Measurements from ENCODE around the gene ARAP1.
A peak's percentile ranks its signal among the peaks of the same experiment; 100 is the strongest.

Gene ARAP1

DNA sequence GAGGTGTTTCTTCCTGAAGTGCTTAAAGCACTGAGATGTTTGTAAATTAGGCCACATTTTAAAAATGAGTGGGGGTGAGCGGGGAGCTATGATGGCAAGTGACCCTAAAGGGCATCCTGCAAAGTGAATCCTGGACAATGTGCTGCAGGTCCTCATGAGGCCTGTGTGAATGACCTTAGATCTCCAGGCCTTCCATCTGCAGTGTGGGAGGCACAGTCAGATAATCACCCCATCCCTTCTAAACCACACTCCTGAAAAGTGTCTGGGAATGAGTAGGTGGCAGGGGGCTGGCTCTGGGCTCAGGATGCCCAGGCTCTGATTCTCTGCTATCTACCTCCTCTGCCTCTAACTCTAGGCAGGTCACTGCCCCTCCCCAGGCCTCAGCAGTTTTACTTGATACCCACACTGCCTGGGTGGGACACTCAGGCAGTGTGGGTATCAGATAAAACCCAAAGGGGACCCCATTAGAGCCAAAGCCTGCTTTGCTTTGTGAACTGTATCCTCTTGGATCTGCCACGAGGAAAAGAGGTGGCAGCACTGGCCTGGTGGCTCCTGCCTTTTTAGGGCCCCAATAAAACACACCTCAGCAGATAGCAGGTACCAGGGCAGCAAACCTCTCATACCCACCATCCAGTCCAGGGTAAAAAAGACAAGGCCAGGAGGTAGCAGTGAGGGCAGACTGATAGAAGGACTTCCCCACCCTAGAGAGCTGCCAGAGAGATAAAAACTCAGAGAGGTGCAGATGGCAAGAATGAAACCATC, 31.1 kb upstream of the ARAP1 start:
- Mint-ChIP-seq H3K4me3 (no peak overlapping the region), H3K36me3 (ENCODE audit: low read depth) (peaks cover 8% of the 10 kb centered on the region), H3K4me1 (ENCODE audit: low read depth) (peaks cover 32% of the 10 kb centered on the region), H3K9me3 (no peaks in the 10 kb centered on the region), H3K27ac (no peak overlapping the region), H3K27me3 (ENCODE audit: low read depth) (no peaks in the 10 kb centered on the region)

DNA sequence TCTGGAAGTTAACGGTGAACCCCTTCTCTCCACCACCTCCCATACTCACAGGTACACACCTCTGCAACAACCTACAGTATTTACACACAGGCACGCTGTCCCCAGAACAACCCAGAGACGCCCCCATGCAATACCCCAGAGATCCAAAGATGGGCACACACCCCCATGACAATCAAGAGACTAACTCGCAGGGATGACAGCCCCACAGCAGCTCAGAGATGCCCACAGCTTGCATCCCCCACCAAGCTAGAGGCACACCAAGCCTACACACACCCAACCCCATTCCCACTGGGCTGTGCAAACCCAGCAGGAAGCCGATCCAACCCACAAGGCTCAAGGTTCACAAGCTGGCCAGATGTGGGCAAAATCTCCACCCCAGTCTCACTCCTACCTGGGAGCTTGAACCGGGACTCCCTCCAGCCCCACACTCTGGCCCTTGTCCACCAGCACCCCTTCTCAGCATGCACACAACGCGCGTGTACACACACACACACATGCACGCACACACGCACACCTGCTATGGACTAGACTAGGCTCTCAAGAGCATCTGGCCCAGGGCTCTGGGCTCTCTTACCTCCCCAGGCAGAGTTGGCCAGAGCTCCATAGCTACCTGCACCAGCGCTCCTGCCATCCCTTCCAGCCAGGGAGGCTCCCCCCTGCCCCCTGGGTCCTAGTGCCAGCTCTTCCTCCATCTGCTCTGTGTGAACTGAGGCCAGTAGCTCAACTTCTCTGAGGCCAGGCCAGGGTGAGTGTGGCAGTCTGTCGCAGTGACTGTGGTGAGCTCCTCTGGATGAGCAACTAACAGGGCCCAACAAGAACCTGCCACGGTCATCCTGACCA, 30.1 kb upstream of the ARAP1 start:
- Mint-ChIP-seq H3K27me3 (ENCODE audit: low read depth) (no peaks in the 10 kb centered on the region), H3K4me3 (peak overlapping the region; percentile 72), H3K36me3 (ENCODE audit: low read depth) (peaks cover 8% of the 10 kb centered on the region), H3K9me3 (no peaks in the 10 kb centered on the region), H3K4me1 (ENCODE audit: low read depth) (peaks cover 27% of the 10 kb centered on the region), H3K27ac (peak overlapping the region; percentile 63)

DNA sequence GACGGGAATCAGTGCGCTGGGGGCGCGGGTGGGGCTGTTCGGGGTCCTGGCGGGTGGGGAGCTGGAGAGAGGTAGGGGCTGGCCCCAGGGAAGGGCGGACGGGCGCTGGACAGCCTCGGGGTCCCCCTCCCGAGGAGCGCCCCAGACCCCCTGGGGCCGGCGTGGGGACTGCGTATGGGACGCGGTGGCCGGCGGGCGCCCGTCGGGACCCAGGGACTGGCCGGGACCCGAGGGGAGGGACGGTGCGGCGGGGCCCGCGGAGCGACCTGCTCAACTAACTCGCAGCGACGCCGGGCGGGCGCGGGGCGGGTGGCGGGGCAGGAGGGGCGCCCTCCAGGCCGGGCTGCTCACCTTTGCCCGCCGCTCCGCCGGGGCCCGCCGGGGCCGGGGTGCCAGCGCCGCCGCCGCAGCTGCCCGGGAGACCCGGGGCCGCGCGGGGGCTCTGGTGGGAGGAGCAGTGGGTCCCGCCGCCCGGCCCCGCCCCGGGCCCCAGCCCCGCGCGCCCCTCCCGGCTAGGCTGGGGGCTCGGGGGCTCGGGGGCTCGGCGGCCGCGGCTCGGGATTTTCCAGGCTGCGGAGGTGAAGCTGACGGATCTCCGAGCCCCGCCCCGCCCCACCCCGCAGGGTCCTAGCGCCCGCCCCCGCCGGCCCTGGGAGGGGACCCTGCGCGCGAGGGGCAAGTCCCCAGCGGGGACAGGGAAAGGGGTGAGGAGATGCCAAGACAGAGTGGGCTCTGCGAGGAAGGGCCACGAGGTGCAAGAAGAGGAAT, 29.3 kb upstream of the ARAP1 start:
- Mint-ChIP-seq H3K4me1 (ENCODE audit: low read depth) (peaks cover 23% of the 10 kb centered on the region), H3K27me3 (ENCODE audit: low read depth) (no peaks in the 10 kb centered on the region), H3K4me3 (peak overlapping the region; percentile 72), H3K27ac (peak overlapping the region; percentile 63), H3K9me3 (no peaks in the 10 kb centered on the region), H3K36me3 (ENCODE audit: low read depth) (peaks cover 8% of the 10 kb centered on the region)

- Mint-ChIP-seq H3K27ac (no peak overlapping the region), H3K36me3 (ENCODE audit: low read depth) (peaks cover 8% of the 10 kb centered on the region)
Measured at GRCh38 chr11:72781063-72781312, 28.8 kb upstream of the ARAP1 start.

DNA sequence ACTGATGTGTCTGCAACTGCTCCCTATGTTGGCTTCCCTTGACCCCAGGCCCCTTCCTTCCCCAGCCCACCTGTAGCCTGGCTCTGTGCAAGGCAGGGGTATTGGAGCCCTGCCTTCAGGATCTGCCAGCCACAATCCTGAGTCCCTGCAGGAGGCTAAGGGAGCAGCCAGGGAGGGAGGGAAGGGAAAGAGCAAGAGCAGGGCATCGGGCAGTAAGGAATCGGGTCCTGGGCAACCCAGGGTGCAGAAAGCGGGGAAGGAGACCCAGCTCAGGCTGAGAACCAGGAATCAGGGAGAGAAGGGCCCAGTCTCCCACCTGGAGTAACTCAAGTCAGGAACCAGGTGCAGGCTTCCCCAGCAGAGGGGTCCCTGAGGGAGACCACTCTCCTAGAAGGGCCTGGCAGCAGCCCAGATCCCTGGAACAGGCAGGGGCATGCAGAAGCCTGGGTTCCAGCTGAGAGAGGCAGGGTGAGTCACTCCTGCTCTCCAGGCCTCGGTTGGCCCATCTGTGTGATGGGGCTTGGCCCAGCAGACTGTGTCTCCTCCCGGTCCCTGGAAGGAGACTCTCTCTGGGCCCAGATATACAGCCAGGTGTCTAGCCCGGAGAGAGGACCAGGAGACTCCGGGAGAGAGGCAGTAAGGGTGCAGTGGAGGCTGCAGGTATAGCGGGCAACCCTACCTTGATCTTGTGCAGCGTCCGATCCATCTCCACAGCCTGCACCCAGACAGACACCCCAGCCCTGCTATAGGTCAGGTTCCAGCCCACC, 28.3 kb upstream of the ARAP1 start:
- no peak overlapping the region for H3K27ac Mint-ChIP-seq
- peaks cover 8% of the 10 kb centered on the region for H3K36me3 Mint-ChIP-seq (ENCODE audit: low read depth)
- peak overlapping the region; percentile 67 for H3K4me3 Mint-ChIP-seq
- H3K27me3 Mint-ChIP-seq (ENCODE audit: low read depth) = no peaks in the 10 kb centered on the region
- H3K9me3 Mint-ChIP-seq = no peaks in the 10 kb centered on the region
- H3K4me1 Mint-ChIP-seq (ENCODE audit: low read depth) = peaks cover 23% of the 10 kb centered on the region

More at GRCh38 chr11:72781063-72781312, 28.8 kb upstream of the ARAP1 start:
- no peaks in the 10 kb centered on the region for H3K27me3 Mint-ChIP-seq (ENCODE audit: low read depth)
- peak overlapping the region; percentile 67 for H3K4me3 Mint-ChIP-seq
- no peaks in the 10 kb centered on the region for H3K9me3 Mint-ChIP-seq
- H3K4me1 Mint-ChIP-seq (ENCODE audit: low read depth) = peaks cover 23% of the 10 kb centered on the region

DNA sequence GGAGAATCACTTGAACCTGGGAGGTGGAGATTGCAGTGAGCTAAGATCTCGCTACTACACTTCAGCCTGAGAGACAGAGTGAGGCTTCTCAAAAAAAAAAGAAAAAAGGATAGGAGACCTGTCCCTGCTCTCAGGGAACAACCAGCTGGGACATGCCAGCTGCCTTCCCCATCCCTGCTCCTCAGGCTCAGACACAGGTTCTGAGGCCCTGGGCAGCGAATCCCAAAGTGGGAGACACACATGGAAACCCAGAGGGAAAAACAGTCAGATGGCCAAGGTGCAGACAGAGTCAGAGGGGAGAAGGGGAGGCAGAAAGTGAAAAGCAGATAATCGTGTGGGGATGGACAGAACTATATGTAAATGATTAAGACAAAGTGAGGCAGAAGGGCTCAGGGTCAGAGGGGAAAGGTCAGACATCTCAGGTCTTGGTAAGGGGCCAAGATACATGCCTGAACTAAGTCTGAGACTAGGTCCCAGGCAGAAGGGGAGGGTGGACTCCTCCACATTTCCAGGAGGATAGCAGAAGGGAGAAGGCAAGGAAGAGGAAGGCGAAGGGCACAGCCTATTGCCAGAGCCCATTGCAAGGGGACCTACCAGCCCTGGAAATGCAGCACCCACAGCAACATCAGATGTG, 27.4 kb upstream of the ARAP1 start:
- H3K4me1 Mint-ChIP-seq (ENCODE audit: low read depth) = peaks cover 23% of the 10 kb centered on the region
- H3K36me3 Mint-ChIP-seq (ENCODE audit: low read depth) = peaks cover 8% of the 10 kb centered on the region
- H3K9me3 Mint-ChIP-seq = no peaks in the 10 kb centered on the region
- no peaks in the 10 kb centered on the region for H3K27me3 Mint-ChIP-seq (ENCODE audit: low read depth)
- H3K27ac Mint-ChIP-seq = peak overlapping the region; percentile 68
- H3K4me3 Mint-ChIP-seq = peak overlapping the region; percentile 77

GRCh38 chr11:72778535-72779494, 26.6 kb upstream of the ARAP1 start:
- Mint-ChIP-seq H3K4me1 (ENCODE audit: low read depth) (peaks cover 23% of the 10 kb centered on the region), H3K36me3 (ENCODE audit: low read depth) (peaks cover 8% of the 10 kb centered on the region), H3K27ac (no peak overlapping the region), H3K4me3 (no peak overlapping the region), H3K9me3 (no peaks in the 10 kb centered on the region), H3K27me3 (ENCODE audit: low read depth) (no peaks in the 10 kb centered on the region)

GRCh38 chr11:72777755-72778278, 25.6 kb upstream of the ARAP1 start:
- H3K4me3 Mint-ChIP-seq = no peak overlapping the region
- no peaks in the 10 kb centered on the region for H3K27me3 Mint-ChIP-seq (ENCODE audit: low read depth)
- H3K4me1 Mint-ChIP-seq (ENCODE audit: low read depth) = peaks cover 21% of the 10 kb centered on the region
- no peak overlapping the region for H3K27ac Mint-ChIP-seq
- H3K9me3 Mint-ChIP-seq = no peaks in the 10 kb centered on the region
- peaks cover 8% of the 10 kb centered on the region for H3K36me3 Mint-ChIP-seq (ENCODE audit: low read depth)

GRCh38 chr11:72776844-72777754, 24.9 kb upstream of the ARAP1 start:
- H3K27me3 Mint-ChIP-seq (ENCODE audit: low read depth) = no peaks in the 10 kb centered on the region
- H3K4me3 Mint-ChIP-seq = no peak overlapping the region
- peaks cover 18% of the 10 kb centered on the region for H3K4me1 Mint-ChIP-seq (ENCODE audit: low read depth)
- H3K27ac Mint-ChIP-seq = no peak overlapping the region
- peaks cover 8% of the 10 kb centered on the region for H3K36me3 Mint-ChIP-seq (ENCODE audit: low read depth)
- no peaks in the 10 kb centered on the region for H3K9me3 Mint-ChIP-seq

DNA sequence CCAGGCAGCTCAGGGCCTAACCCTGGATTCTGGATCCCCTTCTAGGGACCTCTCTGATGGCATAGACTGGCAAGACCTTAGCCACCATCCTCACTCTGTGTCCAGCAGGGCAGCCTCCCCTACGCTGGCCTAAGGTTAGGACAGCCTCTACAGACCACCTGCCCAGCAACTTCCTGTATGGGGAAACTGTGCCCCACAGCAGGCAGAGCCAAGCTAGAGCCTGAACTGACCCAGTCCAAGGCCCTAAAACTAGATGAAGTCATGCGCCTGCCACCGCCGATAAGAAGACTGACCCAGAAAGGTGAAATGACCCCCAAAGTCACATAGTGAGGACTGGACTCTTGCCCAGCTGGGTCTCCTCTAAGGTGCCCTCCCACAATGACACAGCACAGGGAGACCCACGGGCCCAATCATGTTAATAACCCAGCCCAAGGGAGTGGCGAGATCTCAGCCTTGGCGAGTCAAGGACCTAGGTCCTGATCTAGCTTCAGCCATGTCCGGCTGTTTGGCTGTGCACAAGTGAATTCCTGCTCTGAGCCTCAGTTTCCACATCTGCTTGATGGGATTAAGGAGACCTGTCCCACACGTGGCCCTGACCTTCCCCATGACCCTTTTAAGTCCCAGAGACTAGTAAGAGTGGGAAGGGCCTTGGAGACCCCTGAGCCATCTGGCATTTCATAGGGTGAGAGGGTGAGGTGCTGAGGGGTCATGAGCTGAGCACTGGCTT, 24.1 kb upstream of the ARAP1 start:
- Mint-ChIP-seq H3K9me3 (no peaks in the 10 kb centered on the region), H3K4me1 (ENCODE audit: low read depth) (peaks cover 15% of the 10 kb centered on the region), H3K4me3 (no peak overlapping the region), H3K36me3 (ENCODE audit: low read depth) (peaks cover 8% of the 10 kb centered on the region), H3K27me3 (ENCODE audit: low read depth) (no peaks in the 10 kb centered on the region), H3K27ac (no peak overlapping the region)

- no peak overlapping the region for H3K27ac Mint-ChIP-seq
- H3K27me3 Mint-ChIP-seq (ENCODE audit: low read depth) = no peaks in the 10 kb centered on the region
- H3K9me3 Mint-ChIP-seq = no peaks in the 10 kb centered on the region
- H3K4me1 Mint-ChIP-seq (ENCODE audit: low read depth) = peaks cover 15% of the 10 kb centered on the region
- H3K36me3 Mint-ChIP-seq (ENCODE audit: low read depth) = peaks cover 10% of the 10 kb centered on the region
- no peak overlapping the region for H3K4me3 Mint-ChIP-seq
Measured at GRCh38 chr11:72775288-72776110, 23.3 kb upstream of the ARAP1 start.
